Ramos (cell line): ENCODE results near the gene KIF27.
"Not testable (repeated sequence)": the region's sequence is repeated elsewhere in the genome, so short reads cannot be mapped to it uniquely, and the experiment has no call there.

Experiments used
- in situ Hi-C: fragments of 300-500 bp; cut with MboI; formaldehyde crosslinking; loops from one replicate; pipeline ENCODE4 v1.14.3; 2022; ENCODE audit warnings: low sequenced_read_pairs; ENCODE audit not compliant: unreplicated experiment

The KIF27 gene

GRCh38 chr9:83934569-83935275 lies 13.5 kb upstream of the KIF27 start:
- in situ Hi-C loops, result loop anchor here (5.0 to 25.0 kb wide), 3 partner anchors 228 to 380 kb away; no protein-coding TSS in a partner anchor

- in situ Hi-C loops, result loop anchor here (10.0 to 25.0 kb wide), 2 partner anchors 229 to 381 kb away; no protein-coding TSS in a partner anchor
Measured at GRCh38 chr9:83933790-83934189, 12.6 kb upstream of the KIF27 start.

- in situ Hi-C loops, result loop anchor here (10.0 to 25.0 kb wide), 2 partner anchors 229 to 382 kb away; no protein-coding TSS in a partner anchor
Measured at GRCh38 chr9:83932851-83933250, 11.6 kb upstream of the KIF27 start.

GRCh38 chr9:83932011-83932410 lies 10.8 kb upstream of the KIF27 start:
- in situ Hi-C loops, result loop anchor here (10.0 to 25.0 kb wide), 2 partner anchors 230 to 383 kb away; no protein-coding TSS in a partner anchor

- in situ Hi-C loops, result loop anchor here (10.0 to 25.0 kb wide), 2 partner anchors 231 to 384 kb away; no protein-coding TSS in a partner anchor
Measured at GRCh38 chr9:83930881-83931280, 9.6 kb upstream of the KIF27 start.

- in situ Hi-C loops, result loop anchor here (25.0 kb wide), 1 partner anchor 235 kb away; no protein-coding TSS in a partner anchor
Measured at GRCh38 chr9:83927591-83927990, 6.4 kb upstream of the KIF27 start.

GRCh38 chr9:83920469-83920926 lies 734 bp downstream of the KIF27 start:
- in situ Hi-C loops, result loop anchor here (25.0 kb wide), 1 partner anchor 583 kb away; no protein-coding TSS in a partner anchor

- in situ Hi-C loops, result loop anchor here (10.0 to 25.0 kb wide), 2 partner anchors 294 to 582 kb away; partner anchors contain the start of gene IDNK
Measured at GRCh38 chr9:83919111-83919510, 2.1 kb downstream of the KIF27 start.

- in situ Hi-C loops, result loop anchor here (10.0 to 25.0 kb wide), 2 partner anchors 287 to 575 kb away; partner anchors contain the start of gene IDNK
Measured at GRCh38 chr9:83912194-83912593, 9.0 kb downstream of the KIF27 start.

GRCh38 chr9:83906144-83906543 lies 15.1 kb downstream of the KIF27 start:
- in situ Hi-C loops, result loop anchor here (25.0 kb wide), 1 partner anchor 569 kb away; no protein-coding TSS in a partner anchor

- in situ Hi-C loops, result loop anchor here (25.0 kb wide), 1 partner anchor 563 kb away; no protein-coding TSS in a partner anchor
Measured at GRCh38 chr9:83900615-83901014, 20.6 kb downstream of the KIF27 start.

GRCh38 chr9:83894301-83894700 lies 26.9 kb downstream of the KIF27 start:
- in situ Hi-C loops, result loop anchor here (25.0 kb wide), 1 partner anchor 1943 kb away; no protein-coding TSS in a partner anchor

- in situ Hi-C loops, result loop anchor here (25.0 kb wide), 1 partner anchor 1951 kb away; no protein-coding TSS in a partner anchor
Measured at GRCh38 chr9:83886498-83886897, 34.7 kb downstream of the KIF27 start.

GRCh38 chr9:83885559-83886240 lies 35.5 kb downstream of the KIF27 start:
- in situ Hi-C loops, result loop anchor here (25.0 kb wide), 1 partner anchor 1952 kb away; no protein-coding TSS in a partner anchor

- in situ Hi-C loops, result loop anchor here (25.0 kb wide), 1 partner anchor 1955 kb away; no protein-coding TSS in a partner anchor
Measured at GRCh38 chr9:83881687-83882408, 39.4 kb downstream of the KIF27 start.

- in situ Hi-C loops, result loop anchor here (25.0 kb wide), 1 partner anchor 1962 kb away; no protein-coding TSS in a partner anchor
Measured at GRCh38 chr9:83875559-83875958, 45.7 kb downstream of the KIF27 start.

- in situ Hi-C loops, result not testable (repeated sequence)
Measured at GRCh38 chr9:83849895-83850294, 71.3 kb downstream of the KIF27 start.

GRCh38 chr9:83837070-83837643 lies 84.1 kb downstream of the KIF27 start:
- in situ Hi-C loops, result not testable (repeated sequence)

GRCh38 chr9:83830426-83831071 lies 90.7 kb downstream of the KIF27 start:
- in situ Hi-C loops, result not testable (repeated sequence)
